K562 (cell line): ENCODE data around the gene PCSK6. TPM values are rescaled to one million over a fixed set of nuclear protein-coding genes. Genes with fewer than 3 reads are reported as not detected.

ENCODE experiments used
- ATAC-seq: fragments of 200-7000 bp; cut with Tn5 transposase; 3 replicates; pipeline ENCODE4 v1.9.1; 2020; ENCODE audit warnings: moderate library complexity
- BruUV-seq: library from RNA; stranded (reverse); fragments of 400-500 nt; replicated peaks from 2 replicates; lab custom pipeline; 2021; lab: Mats Ljungman, UMichigan
- CTCF ChIA-PET: fragments of 300-600 bp; formaldehyde crosslinking; extraction: SDS; loops from one replicate; lab custom pipeline; 2021; ENCODE audit warnings: low intra/inter-chr PET ratio; lab: Yijun Ruan, JAX
- POLR2A ChIA-PET: fragments of 300-600, 350-650 bp; sonication (Branson Sonifier 250); formaldehyde crosslinking; extraction: SDS; loops from one replicate; lab custom pipeline; 2021; ENCODE audit warnings: antibody characterized with exemption, inconsistent platforms; lab: Yijun Ruan, JAX
- DNase-seq, 4 experiments: peaks; one replicate each; pipeline versions ENCODE4 v3.0.0 to v3.0.0-alpha.2; 2011 to 2018; ENCODE audit warnings: low spot score in 3 of 4, mixed read lengths in 3 of 4; ENCODE audit errors: extremely low read depth in 1 of 4
- FAIRE-seq: peaks from 2 replicates; lab custom pipeline; 2011; peaks lifted over from hg19 to GRCh38; lab: Jason Lieb, UNC
- H2AFZ ChIP-seq: 2 replicates; pipeline ENCODE4 v1.6.0; 2011; ENCODE audit warnings: low read depth, low read length, control low read depth, inconsistent platforms
- H3K27ac ChIP-seq: fragments of 200-600 bp; 3 replicates; pipeline ENCODE4 v1.8.0; 2011; ENCODE audit warnings: low read depth, mild to moderate bottlenecking, control low read depth, inconsistent platforms, low read length, moderate library complexity, mixed read lengths; ENCODE audit errors: extremely low read depth
- H3K27me3 ChIP-seq, 2 experiments: fragments of 300-600 bp in 1 of 2; 2 replicates in 1 of 2; 3 replicates in 1 of 2; pipeline versions ENCODE4 v1.6.0 to v1.8.0; 2011; ENCODE audit warnings: inconsistent platforms in 2 of 2, low read length in 2 of 2, mild to moderate bottlenecking in 1 of 2, mixed read lengths in 1 of 2, moderate library complexity in 1 of 2; ENCODE audit not compliant: control insufficient read depth in 2 of 2, insufficient read depth in 2 of 2
- H3K36me3 ChIP-seq: fragments of 300-600 bp; 3 replicates; pipeline ENCODE4 v1.8.0; 2011; ENCODE audit warnings: mild to moderate bottlenecking, low read length, inconsistent platforms; ENCODE audit not compliant: control insufficient read depth, insufficient read depth
- H3K4me1 ChIP-seq, 2 experiments: fragments of 200-600 bp in 1 of 2; replicated peaks in 1 of 2; 2 replicates in 1 of 2; 3 replicates in 1 of 2; pipeline versions ENCODE4 v1.5.1 to v1.8.0; 2011; ENCODE audit warnings: inconsistent platforms in 2 of 2, low read length in 2 of 2, mild to moderate bottlenecking in 1 of 2, mixed read lengths in 1 of 2, moderate library complexity in 1 of 2; ENCODE audit not compliant: control insufficient read depth in 2 of 2, insufficient read depth in 2 of 2
- H3K4me2 ChIP-seq: 2 replicates; pipeline ENCODE4 v1.6.1; 2011; ENCODE audit warnings: low read length, control low read depth, inconsistent platforms, mixed read lengths; ENCODE audit not compliant: insufficient read depth
- H3K4me3 ChIP-seq: fragments of 200-600 bp; sonication (generic), shearing (Covaris generic); 2 replicates; pipeline ENCODE4 v1.5.1; 2016; ENCODE audit warnings: control low read depth, inconsistent platforms
- H3K79me2 ChIP-seq: fragments of 200-600 bp; 3 replicates; pipeline ENCODE4 v1.8.0; 2011; ENCODE audit warnings: low read length, inconsistent platforms; ENCODE audit not compliant: control insufficient read depth, insufficient read depth
- H3K9ac ChIP-seq, 2 experiments: 2 replicates each; pipeline versions ENCODE4 v1.6.0 to v1.6.1; 2011; ENCODE audit warnings: low read depth in 2 of 2, low read length in 2 of 2, control low read depth in 1 of 2, inconsistent platforms in 1 of 2, mild to moderate bottlenecking in 1 of 2, mixed read lengths in 1 of 2; ENCODE audit not compliant: insufficient read depth in 1 of 2
- H3K9me1 ChIP-seq: one replicate; pipeline ENCODE4 v1.6.0; 2011; ENCODE audit warnings: inconsistent platforms, mild to moderate bottlenecking, low read length, moderate library complexity; ENCODE audit not compliant: control insufficient read depth, insufficient read depth
- H3K9me3 ChIP-seq: replicated peaks from 2 replicates; pipeline ENCODE4 v1.5.1; 2011; ENCODE audit warnings: low read depth, low read length, inconsistent platforms; ENCODE audit not compliant: control insufficient read depth, insufficient read depth
- H4K20me1 ChIP-seq: replicated peaks from 2 replicates; pipeline ENCODE4 v1.6.1; 2011; ENCODE audit warnings: low read length, inconsistent platforms, mixed read lengths; ENCODE audit not compliant: control insufficient read depth, insufficient read depth
- CREBBP ChIP-seq: IDR thresholded peaks from one replicate; pipeline ENCODE4 v1.6.1; 2012; ENCODE audit warnings: low read depth, mild to moderate bottlenecking, control low read depth, inconsistent platforms, low read length
- RBM22 ChIP-seq: fragments of 200-400 bp; formaldehyde crosslinking; IDR thresholded peaks from 2 replicates; pipeline ENCODE4 v1.6.1; 2018; ENCODE audit warnings: low read length, low read depth; ENCODE audit not compliant: poor library complexity, severe bottlenecking
- SIN3A ChIP-seq, 2 experiments: fragments of 150-350 bp in 1 of 2; IDR thresholded peaks; 2 replicates each; pipeline ENCODE4 v1.6.1; 2011 to 2016; ENCODE audit warnings: borderline replicate concordance in 2 of 2, low read depth in 2 of 2, low read length in 2 of 2, mild to moderate bottlenecking in 2 of 2, moderate library complexity in 2 of 2; ENCODE audit not compliant: control insufficient read depth in 1 of 2
- SMARCC2 ChIP-seq: fragments of 450-650 bp; IDR thresholded peaks from 2 replicates; pipeline ENCODE4 v1.6.1; 2017; ENCODE audit warnings: antibody characterized with exemption, moderate library complexity, mild to moderate bottlenecking, low read depth
- SRSF7 ChIP-seq: fragments of 200-400 bp; formaldehyde crosslinking; optimal IDR thresholded peaks from 2 replicates; pipeline ENCODE3; 2017; ENCODE audit warnings: mild to moderate bottlenecking, low read depth, low read length
- WGBS: fragments of 100-300 bp; shearing (Covaris generic); methylation state at CpG from one replicate; pipeline ENCODE4 v1.1.6; 2016; ENCODE audit warnings: low coverage, mixed read lengths; ENCODE audit not compliant: insufficient coverage; ENCODE audit errors: missing lambda C conversion rate; 5-methylcytosine and 5-hydroxymethylcytosine counted together
- in situ Hi-C: fragments of 300-500 bp; cut with MboI; formaldehyde crosslinking; loops from 4 replicates; pipeline ENCODE4 v1.15.0; 2018; ENCODE audit warnings: inconsistent platforms, mixed read lengths
- intact Hi-C: fragments of 100-400 bp; cut with micrococcal nuclease; formaldehyde crosslinking; loops from 2 replicates; pipeline ENCODE4 v1.14.2; 2022
- polyA plus RNA-seq, 8 experiments: library from polyadenylated mRNA; depleted of rRNA in 4 of 8; stranded (reverse) in 5 of 8; unstranded in 3 of 8; fragments of >200 nt; fragmentation: Nextera tagmentation in 2 of 8; fragmentation: Illumina TruSeq in 1 of 8; extraction: Ambion mirVana in 2 of 8; extraction: Trizol in 1 of 8; gene quantifications; 2 replicates each; pipeline versions ENCODE4 v1.2.1 to v1.2.3, GENCODE V29; 2011 to 2014; ENCODE audit warnings: inconsistent platforms in 1 of 8, missing spikeins in 1 of 8
- total RNA-seq, 7 experiments: library from RNA; depleted of rRNA in 6 of 7; stranded (reverse); fragments of >200 nt in 6 of 7; fragmentation: Illumina TruSeq in 2 of 7; extraction: Trizol in 2 of 7; gene quantifications; 2 replicates each; pipeline versions ENCODE4 v1.2.1 to v1.2.3, GENCODE V29; 2011 to 2021; ENCODE audit warnings: low replicate concordance in 1 of 7

Gene PCSK6
- total and polyA plus RNA-seq, 9 of the 15 experiments (the other 6 are each of a cell fraction or from before 2014, with no cell fraction given), result 2.2 to 32.6 (median 14.5) TPM

DNA sequence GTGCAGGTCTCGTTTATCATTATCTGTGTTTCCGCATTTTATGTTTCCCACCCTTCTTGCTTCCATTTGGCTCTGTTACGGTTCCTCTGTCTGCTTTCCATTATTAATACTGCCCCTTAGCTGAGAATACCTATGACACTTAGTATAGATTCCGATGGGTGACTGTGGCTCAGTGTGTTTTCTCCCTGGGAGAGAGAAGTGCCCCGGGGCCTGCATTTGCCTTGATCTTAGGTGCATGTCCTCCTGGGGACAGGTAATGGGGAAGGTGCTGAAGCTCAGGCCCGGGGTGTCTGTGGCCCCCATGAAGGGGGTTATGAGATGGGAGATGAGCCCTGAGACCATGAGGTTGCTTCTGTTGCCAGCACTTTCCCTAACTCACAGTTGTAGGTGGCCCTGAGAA lies 43.4 kb upstream of the PCSK6 start:
- peaks cover 78 to 85% of the 10 kb centered on the region in 2 experiments for H3K27me3 ChIP-seq
- POLR2A ChIA-PET, result no interaction called here
- no peaks in the 10 kb centered on the region; the same call in 1 of the 2 replicates for H4K20me1 ChIP-seq
- 12% methylated on average over 6 of the region's 6 CpGs for WGBS
- ATAC-seq (no peak), FAIRE-seq (no peak), DNase-seq (no peak)
- no peak overlapping the region for H3K27ac ChIP-seq
- no peaks in the 10 kb centered on the region for H3K36me3 ChIP-seq
- intact Hi-C loops (no loop called here), in situ Hi-C loops (no loop called here)
- CTCF ChIA-PET, result interaction anchor here (0.6 kb wide), 1 partner anchor 1149 kb away, joined by 3 read pairs; no protein-coding TSS in a partner anchor
- BruUV-seq, result no TSS peak
- no peak overlapping the region for H2AFZ ChIP-seq
- no peaks in the 10 kb centered on the region for H3K9me1 ChIP-seq
- no peaks in the 10 kb centered on the region for H3K9me3 ChIP-seq
- H3K79me2 ChIP-seq, result no peaks in the 10 kb centered on the region
- H3K4me3 ChIP-seq, result no peak overlapping the region
- no peak overlapping the region for H3K4me2 ChIP-seq
- H3K9ac ChIP-seq, result no peak overlapping the region
- TF ChIP-seq RBM22, result no peak
- H3K4me1 ChIP-seq, result peaks cover 0 to 9% of the 10 kb centered on the region in 2 experiments; a peak in 2 of 5 replicates

DNA sequence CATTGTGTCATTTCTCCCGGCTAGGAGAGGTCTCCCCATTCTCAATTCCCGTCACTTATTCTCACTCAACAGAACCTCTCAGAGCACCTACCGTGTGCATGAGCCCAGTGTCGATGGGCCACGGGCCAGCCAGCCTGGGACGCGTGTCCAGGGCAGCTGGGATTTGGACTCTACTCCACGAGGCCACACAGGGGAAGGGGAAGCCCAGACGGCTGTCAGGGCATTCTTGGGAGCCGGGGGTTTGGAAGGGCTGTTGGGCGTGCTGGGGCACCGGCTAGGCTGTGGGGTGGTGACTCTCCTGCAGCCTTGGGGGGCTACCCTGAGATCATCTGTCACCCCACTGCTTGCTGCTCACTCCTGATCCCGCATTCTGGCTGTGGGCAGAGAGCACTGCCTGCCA lies 41.7 kb upstream of the PCSK6 start:
- Histone ChIP-seq H4K20me1 (no peaks in the 10 kb centered on the region; the same call in 1 of the 2 replicates), H3K9ac (0 out of 4 replicates have a peak overlapping the region, but pooled peaks of 1 of the 2 experiments have one; percentile 2), H3K4me1 (peaks cover 0 to 9% of the 10 kb centered on the region in 2 experiments; a peak in 2 of 5 replicates), H3K9me3 (no peaks in the 10 kb centered on the region), H3K36me3 (no peaks in the 10 kb centered on the region), H2AFZ (no peak overlapping the region), H3K79me2 (no peaks in the 10 kb centered on the region), H3K4me2 (no peak overlapping the region), H3K4me3 (no peak overlapping the region), H3K27me3 (peaks cover 82 to 90% of the 10 kb centered on the region in 2 experiments), H3K27ac (no peak overlapping the region), H3K9me1 (no peaks in the 10 kb centered on the region)
- ChIA-PET POLR2A (no interaction called here), CTCF (no interaction called here)
- no peak for FAIRE-seq
- no peak for DNase-seq
- no TSS peak for BruUV-seq
- no peak for ATAC-seq
- under 1% methylated on average over 13 of the region's 13 CpGs for whole genome bisulfite sequencing
- in situ Hi-C loops (no loop called here), intact Hi-C loops (no loop called here)
- no peak for TF ChIP-seq SMARCC2
- no peak for TF ChIP-seq SRSF7
- no peak for TF ChIP-seq SIN3A (IDR thresholded peaks at IDR 0.05; ENCODE audit: borderline replicate concordance in 2 of 2, control insufficient read depth in 1 of 2, low read depth in 2 of 2, low read length in 2 of 2)
- TF ChIP-seq CREBBP, result no peak
